OCI-LY7 (cell line): ENCODE data around the gene MECR.

Experiments used
- EZH2phosphoT487 ChIP-seq: fragments of 200-600 bp; sonication (generic); IDR thresholded peaks from 2 replicates; pipeline ENCODE4 v1.6.1; 2018; ENCODE audit warnings: low read depth, borderline replicate concordance, mild to moderate bottlenecking, mixed run types, antibody characterized with exemption, low read length, moderate library complexity, mixed read lengths
- TF ChIP-seq, protein P1 (sequence below): fragments of 200-600 bp; sonication (generic); conservative IDR thresholded peaks from 2 replicates; pipeline ENCODE4 v1.5.1; 2014; ENCODE audit warnings: mild to moderate bottlenecking, antibody characterized with exemption, low read length, moderate library complexity, mixed read lengths

DNA sequence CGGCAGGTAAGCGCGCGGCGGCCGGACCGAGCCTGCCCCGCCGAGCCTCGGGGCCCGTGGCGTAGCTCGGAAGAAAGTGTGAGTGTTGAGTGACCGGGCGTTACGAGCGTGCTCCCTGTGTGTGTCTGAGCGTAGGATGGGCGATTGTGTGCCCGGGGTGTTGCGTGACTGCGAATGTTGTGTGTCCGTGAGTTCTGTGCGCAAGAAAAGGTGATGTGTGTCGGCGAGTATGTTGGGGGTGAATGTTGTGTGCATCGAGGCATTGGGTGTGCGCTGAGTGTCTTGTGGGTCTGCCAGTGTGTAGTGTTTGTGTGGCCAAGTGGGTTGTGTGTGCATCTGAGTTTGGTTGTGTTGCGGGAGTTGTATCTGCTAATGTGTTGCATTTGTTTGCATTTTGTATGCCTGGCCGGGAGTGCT, 6.0 kb upstream of the MECR start:
- TF ChIP-seq, protein P1, sequence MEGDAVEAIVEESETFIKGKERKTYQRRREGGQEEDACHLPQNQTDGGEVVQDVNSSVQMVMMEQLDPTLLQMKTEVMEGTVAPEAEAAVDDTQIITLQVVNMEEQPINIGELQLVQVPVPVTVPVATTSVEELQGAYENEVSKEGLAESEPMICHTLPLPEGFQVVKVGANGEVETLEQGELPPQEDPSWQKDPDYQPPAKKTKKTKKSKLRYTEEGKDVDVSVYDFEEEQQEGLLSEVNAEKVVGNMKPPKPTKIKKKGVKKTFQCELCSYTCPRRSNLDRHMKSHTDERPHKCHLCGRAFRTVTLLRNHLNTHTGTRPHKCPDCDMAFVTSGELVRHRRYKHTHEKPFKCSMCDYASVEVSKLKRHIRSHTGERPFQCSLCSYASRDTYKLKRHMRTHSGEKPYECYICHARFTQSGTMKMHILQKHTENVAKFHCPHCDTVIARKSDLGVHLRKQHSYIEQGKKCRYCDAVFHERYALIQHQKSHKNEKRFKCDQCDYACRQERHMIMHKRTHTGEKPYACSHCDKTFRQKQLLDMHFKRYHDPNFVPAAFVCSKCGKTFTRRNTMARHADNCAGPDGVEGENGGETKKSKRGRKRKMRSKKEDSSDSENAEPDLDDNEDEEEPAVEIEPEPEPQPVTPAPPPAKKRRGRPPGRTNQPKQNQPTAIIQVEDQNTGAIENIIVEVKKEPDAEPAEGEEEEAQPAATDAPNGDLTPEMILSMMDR, result no peak
- no peak for TF ChIP-seq EZH2phosphoT487
